ENCODE results near the gene USH2A. TPM values are rescaled to one million over a fixed set of nuclear protein-coding genes. Genes with fewer than 3 reads are reported as not detected.

USH2A gene
- total RNA-seq, 1 experiment from 2014 or later: not detected

DNA sequence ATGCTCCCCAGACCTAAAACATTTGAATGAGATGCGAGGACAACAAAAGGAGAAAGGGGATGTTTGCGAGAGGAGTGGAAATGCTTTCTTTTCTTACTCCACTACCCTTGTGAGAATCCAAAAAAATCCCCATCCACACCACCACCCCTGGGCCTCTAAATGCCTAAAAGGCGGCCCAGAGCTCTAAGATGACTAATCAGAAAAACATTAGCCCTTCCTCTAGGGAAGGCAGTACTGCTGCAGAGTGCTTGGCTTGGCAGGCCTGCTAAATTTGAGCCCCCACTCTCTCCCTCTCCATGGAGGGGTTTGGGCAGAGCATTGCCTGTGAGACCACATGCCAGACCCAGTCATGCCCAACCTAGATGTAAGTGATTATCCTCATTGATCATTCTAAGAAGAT, 347.9 kb downstream of the USH2A start:
- Histone ChIP-seq H3K27me3 (ENCODE audit: insufficient read depth, low read length) (no peaks in the 10 kb centered on the region), H3K4me1 (ENCODE audit: control insufficient read depth in 1 of 2, insufficient read depth in 2 of 2, low read length in 2 of 2) (no peaks in the 10 kb centered on the region), H3K9me3 (ENCODE audit: control insufficient read depth in 1 of 2, insufficient read depth in 1 of 2, low read depth in 1 of 2, low read length in 2 of 2) (no peaks in the 10 kb centered on the region), H3K79me2 (ENCODE audit: insufficient read depth, low read length) (no peaks in the 10 kb centered on the region), H4K20me1 (ENCODE audit: insufficient read depth) (no peaks in the 10 kb centered on the region), H3K9ac (ENCODE audit: low read length) (no peak overlapping the region), H3K9me2 (ENCODE audit: insufficient read depth) (no peaks in the 10 kb centered on the region), H2AFZ (ENCODE audit: low read depth, low read length, poor library complexity, severe bottlenecking) (no peak overlapping the region), H3K4me2 (ENCODE audit: low read length) (no peak overlapping the region), H3K36me3 (ENCODE audit: control insufficient read depth in 1 of 2, insufficient read depth in 2 of 2, low read length in 2 of 2) (no peaks in the 10 kb centered on the region), H3K4me3 (replicated peaks in 1 of 2; ENCODE audit: low read depth in 1 of 2, low read length in 2 of 2) (no peak overlapping the region), H3K27ac (ENCODE audit: low read depth, low read length) (no peak overlapping the region)
- ChIA-PET CTCF (no interaction called here), POLR2A (no interaction called here), RAD21 (ENCODE audit: low non-redundant PET in 1 of 2, low total read pairs in 2 of 2, uncharacterized antibody in 2 of 2, unreplicated experiment in 2 of 2) (no interaction called here)
- no peak for ATAC-seq
- DNase-seq (ENCODE audit: low read depth, low spot score): no peak
- TF ChIP-seq, protein P1, sequence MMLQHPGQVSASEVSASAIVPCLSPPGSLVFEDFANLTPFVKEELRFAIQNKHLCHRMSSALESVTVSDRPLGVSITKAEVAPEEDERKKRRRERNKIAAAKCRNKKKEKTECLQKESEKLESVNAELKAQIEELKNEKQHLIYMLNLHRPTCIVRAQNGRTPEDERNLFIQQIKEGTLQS (IDR thresholded peaks at IDR 0.05): no peak
- no peak for TF ChIP-seq MAX (IDR thresholded peaks at IDR 0.05)
- no peak for TF ChIP-seq SP1 (IDR thresholded peaks at IDR 0.05; ENCODE audit: low read depth)
- TF ChIP-seq, protein P2, sequence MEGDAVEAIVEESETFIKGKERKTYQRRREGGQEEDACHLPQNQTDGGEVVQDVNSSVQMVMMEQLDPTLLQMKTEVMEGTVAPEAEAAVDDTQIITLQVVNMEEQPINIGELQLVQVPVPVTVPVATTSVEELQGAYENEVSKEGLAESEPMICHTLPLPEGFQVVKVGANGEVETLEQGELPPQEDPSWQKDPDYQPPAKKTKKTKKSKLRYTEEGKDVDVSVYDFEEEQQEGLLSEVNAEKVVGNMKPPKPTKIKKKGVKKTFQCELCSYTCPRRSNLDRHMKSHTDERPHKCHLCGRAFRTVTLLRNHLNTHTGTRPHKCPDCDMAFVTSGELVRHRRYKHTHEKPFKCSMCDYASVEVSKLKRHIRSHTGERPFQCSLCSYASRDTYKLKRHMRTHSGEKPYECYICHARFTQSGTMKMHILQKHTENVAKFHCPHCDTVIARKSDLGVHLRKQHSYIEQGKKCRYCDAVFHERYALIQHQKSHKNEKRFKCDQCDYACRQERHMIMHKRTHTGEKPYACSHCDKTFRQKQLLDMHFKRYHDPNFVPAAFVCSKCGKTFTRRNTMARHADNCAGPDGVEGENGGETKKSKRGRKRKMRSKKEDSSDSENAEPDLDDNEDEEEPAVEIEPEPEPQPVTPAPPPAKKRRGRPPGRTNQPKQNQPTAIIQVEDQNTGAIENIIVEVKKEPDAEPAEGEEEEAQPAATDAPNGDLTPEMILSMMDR (IDR thresholded peaks at IDR 0.05 in 2 of 3, conservative IDR thresholded peaks at IDR 0.05 in 1 of 3; ENCODE audit: borderline replicate concordance in 1 of 3, insufficient read depth in 1 of 3, low read depth in 2 of 3, low read length in 2 of 3): no peak
- TF ChIP-seq CEBPB (IDR thresholded peaks at IDR 0.05; ENCODE audit: low read depth): no peak
- TF ChIP-seq TCF7L2 (IDR thresholded peaks at IDR 0.05; ENCODE audit: borderline replicate concordance, extremely low read depth, insufficient read depth, insufficient read length): no peak
- TF ChIP-seq FOSL1 (IDR thresholded peaks at IDR 0.05; ENCODE audit: low read depth): no peak
- no TSS peak for BruUV-seq (replicated peaks)
- intact Hi-C loops (cut with micrococcal nuclease): no loop called here

All from HCT116 (cell line).